GM12878 (cell line): ENCODE data around the gene PIK3R2. TPM values are rescaled to one million over a fixed set of nuclear protein-coding genes. Genes with fewer than 3 reads are reported as not detected.

Experiments
- ATAC-seq: fragments of 200-7000 bp; cut with Tn5 transposase; 3 replicates; pipeline ENCODE4 v1.9.1; 2020; ENCODE audit warnings: mild to moderate bottlenecking, moderate library complexity
- BruUV-seq: library from RNA; stranded (reverse); fragments of 400-500 nt; replicated peaks from 2 replicates; lab custom pipeline; 2021; lab: Mats Ljungman, UMichigan
- CTCF ChIA-PET: fragments of 300-600 bp; sonication (Branson Sonifier 250); formaldehyde crosslinking; extraction: SDS; loops from one replicate; lab custom pipeline; 2021; ENCODE audit warnings: inconsistent platforms; lab: Yijun Ruan, JAX
- POLR2A ChIA-PET: fragments of 350-600 bp; formaldehyde crosslinking; extraction: SDS; loops from one replicate; lab custom pipeline; 2021; ENCODE audit warnings: inconsistent platforms; lab: Charles Lee
- RAD21 ChIA-PET: fragments of 300-600 bp; sonication (Branson Sonifier 250); formaldehyde crosslinking; loops from one replicate; lab custom pipeline; 2023; ENCODE audit warnings: antibody characterized with exemption; ENCODE audit not compliant: unreplicated experiment; lab: Charles Lee
- SMC1A ChIA-PET: fragments of 300-600 bp; sonication (Branson Sonifier 250); formaldehyde crosslinking; loops from one replicate; lab custom pipeline; 2023; ENCODE audit not compliant: unreplicated experiment, uncharacterized antibody; lab: Charles Lee
- DNase-seq: peaks from one replicate; pipeline ENCODE4 v3.0.0-alpha.2; 2011; ENCODE audit warnings: low read depth, low spot score
- FAIRE-seq: peaks from 3 replicates; lab custom pipeline; 2011; peaks lifted over from hg19 to GRCh38; lab: Jason Lieb, UNC
- H2AFZ ChIP-seq: 2 replicates; pipeline ENCODE4 v1.6.0; 2011; ENCODE audit warnings: low read depth, low read length, control low read depth; ENCODE audit not compliant: control insufficient read depth
- H3K27ac ChIP-seq: 2 replicates; pipeline ENCODE4 v1.5.1; 2011; ENCODE audit warnings: control low read depth; ENCODE audit not compliant: control insufficient read depth, insufficient read depth
- H3K27me3 ChIP-seq, 2 experiments: replicated peaks in 1 of 2; 2 replicates each; pipeline versions ENCODE4 v1.6.0 to v1.6.1; 2011; ENCODE audit warnings: low read length in 1 of 2; ENCODE audit not compliant: control insufficient read depth in 2 of 2, insufficient read depth in 2 of 2
- H3K36me3 ChIP-seq, 2 experiments: 2 replicates each; pipeline ENCODE4 v1.5.1; 2011; ENCODE audit warnings: low read length in 1 of 2; ENCODE audit not compliant: control insufficient read depth in 2 of 2, insufficient read depth in 2 of 2
- H3K4me1 ChIP-seq: 2 replicates; pipeline ENCODE4 v1.6.1; 2011; ENCODE audit warnings: mild to moderate bottlenecking, low read length, moderate library complexity, mixed read lengths; ENCODE audit not compliant: control insufficient read depth, insufficient read depth
- H3K4me2 ChIP-seq: 2 replicates; pipeline ENCODE4 v1.6.0; 2011; ENCODE audit warnings: control low read depth; ENCODE audit not compliant: control insufficient read depth, insufficient read depth
- H3K4me3 ChIP-seq: fragments of 200-600 bp; sonication (generic); 2 replicates; pipeline ENCODE4 v1.5.1; 2016
- H3K79me2 ChIP-seq: 2 replicates; pipeline ENCODE4 v1.6.0; 2011; ENCODE audit warnings: low read length; ENCODE audit not compliant: control insufficient read depth, insufficient read depth
- H3K9ac ChIP-seq: 2 replicates; pipeline ENCODE4 v1.8.0; 2011; ENCODE audit warnings: low read length, control low read depth, mixed read lengths; ENCODE audit not compliant: control insufficient read depth, insufficient read depth
- H3K9me3 ChIP-seq: replicated peaks from 3 replicates; pipeline ENCODE4 v1.5.1; 2011; ENCODE audit warnings: mild to moderate bottlenecking, low read length; ENCODE audit not compliant: control insufficient read depth, insufficient read depth
- H4K20me1 ChIP-seq: 2 replicates; pipeline ENCODE4 v1.6.0; 2011; ENCODE audit not compliant: control insufficient read depth, insufficient read depth
- ATF2 ChIP-seq: IDR thresholded peaks from 2 replicates; pipeline ENCODE4 v1.6.1; 2012; ENCODE audit warnings: low read length, inconsistent platforms
- CHD4 ChIP-seq: fragments of 200-600 bp; sonication (generic); IDR thresholded peaks from 2 replicates; pipeline ENCODE4 v1.6.1; 2016; ENCODE audit warnings: mild to moderate bottlenecking
- DPF2 ChIP-seq: fragments of 450-650 bp; IDR thresholded peaks from 2 replicates; pipeline ENCODE4 v1.6.1; 2017; ENCODE audit warnings: mild to moderate bottlenecking
- FOXK2 ChIP-seq: fragments of 450-650 bp; IDR thresholded peaks from 2 replicates; pipeline ENCODE4 v1.6.1; 2017; ENCODE audit warnings: mild to moderate bottlenecking, moderate library complexity
- IKZF1 ChIP-seq: fragments of 450-650 bp; conservative IDR thresholded peaks from 2 replicates; pipeline ENCODE4 v1.6.1; 2017; ENCODE audit warnings: antibody characterized with exemption, mild to moderate bottlenecking
- IRF4 ChIP-seq: IDR thresholded peaks from 2 replicates; pipeline ENCODE4 v1.6.1; 2011; ENCODE audit warnings: low read depth, low read length
- KLF5 ChIP-seq: fragments of 450-650 bp; IDR thresholded peaks from 2 replicates; pipeline ENCODE4 v1.6.1; 2014; ENCODE audit warnings: mild to moderate bottlenecking; ENCODE audit not compliant: partially characterized antibody
- RAD21 ChIP-seq: IDR thresholded peaks from 2 replicates; pipeline ENCODE4 v1.6.1; 2011; ENCODE audit warnings: mild to moderate bottlenecking, low read depth, low read length, moderate library complexity; ENCODE audit not compliant: insufficient read depth
- SMARCA5 ChIP-seq: fragments of 450-650 bp; IDR thresholded peaks from 2 replicates; pipeline ENCODE4 v1.6.1; 2017; ENCODE audit warnings: mild to moderate bottlenecking
- TARDBP ChIP-seq: IDR thresholded peaks from 2 replicates; pipeline ENCODE4 v1.6.1; 2016; ENCODE audit warnings: borderline replicate concordance
- ZNF384 ChIP-seq: IDR thresholded peaks from 2 replicates; pipeline ENCODE4 v1.6.1; 2012; ENCODE audit warnings: low read depth, mild to moderate bottlenecking, low read length, improper control_type of control experiment, borderline replicate concordance
- WGBS: methylation state at CpG from one replicate; pipeline ENCODE4 v1.1.6; 2016; ENCODE audit warnings: low lambda C conversion rate; ENCODE audit not compliant: insufficient replicate concordance, insufficient coverage; ENCODE audit errors: missing lambda C conversion rate; 5-methylcytosine and 5-hydroxymethylcytosine counted together
- in situ Hi-C: fragments of 300-500 bp; cut with MboI; formaldehyde crosslinking; loops from 9 replicates; pipeline ENCODE4 v1.14.3; 2018; ENCODE audit warnings: mixed read lengths
- intact Hi-C: fragments of 100-400 bp; cut with micrococcal nuclease; formaldehyde crosslinking; loops from one replicate; pipeline ENCODE4 v1.14.2; 2022; ENCODE audit not compliant: unreplicated experiment
- polyA plus RNA-seq, 11 experiments: library from polyadenylated mRNA; depleted of rRNA in 4 of 11; unstranded in 6 of 11; stranded (reverse) in 5 of 11; fragments of >200 nt; fragmentation: Nextera tagmentation in 4 of 11; fragmentation: Illumina TruSeq in 1 of 11; extraction: Ambion mirVana in 4 of 11; extraction: Trizol in 1 of 11; gene quantifications; 1 replicate in 1 of 11; 2 replicates in 10 of 11; pipeline versions ENCODE4 v1.2.1 to v1.2.3, GENCODE V29; 2011 to 2016; ENCODE audit warnings: inconsistent platforms in 2 of 11, missing spikeins in 2 of 11, low read depth in 1 of 11
- total RNA-seq, 4 experiments: library from RNA; depleted of rRNA in 3 of 4; stranded (reverse); fragments of >200 nt in 3 of 4; fragmentation: Illumina TruSeq in 1 of 4; extraction: Trizol in 1 of 4; gene quantifications; 2 replicates each; pipeline versions ENCODE4 v1.2.1 to v1.2.3, GENCODE V29; 2013 to 2021
- TF ChIP-seq, protein P1 (sequence below): IDR thresholded peaks from 2 replicates; pipeline ENCODE4 v1.6.1; 2011; ENCODE audit warnings: low read depth, mild to moderate bottlenecking, low read length, moderate library complexity, borderline replicate concordance; ENCODE audit errors: extremely low read depth

PIK3R2 gene
- total and polyA plus RNA-seq, 10 of the 15 experiments (the other 5 are each of a cell fraction or from before 2014, with no cell fraction given) = 0.26 to 22.6 (median 2.5) TPM

GRCh38 chr19:18122424-18122823, 30.5 kb upstream of the PIK3R2 start:
- ATAC-seq = no peak
- H3K4me2 ChIP-seq = no peak overlapping the region

More at GRCh38 chr19:18122424-18122823, 30.5 kb upstream of the PIK3R2 start:
- DNase-seq (no peak), FAIRE-seq (no peak)
- Histone ChIP-seq H3K27me3 (no peaks in the 10 kb centered on the region), H3K79me2 (peaks cover 21% of the 10 kb centered on the region), H3K9ac (no peak overlapping the region), H3K27ac (no peak overlapping the region), H4K20me1 (no peaks in the 10 kb centered on the region; the same call in 1 of the 2 replicates), H3K36me3 (peaks cover 14 to 26% of the 10 kb centered on the region in 2 experiments; a peak in 3 of 4 replicates), H3K4me3 (no peak overlapping the region), H3K9me3 (no peaks in the 10 kb centered on the region), H3K4me1 (peaks cover 24% of the 10 kb centered on the region), H2AFZ (no peak overlapping the region)
- ChIA-PET SMC1A (no interaction called here), POLR2A (interaction anchor here (0.6 kb wide), 1 partner anchor 60 kb away, joined by 4 read pairs; no protein-coding TSS in a partner anchor), CTCF (no interaction called here), RAD21 (interaction anchor here (0.6 kb wide), 1 partner anchor 122 kb away, joined by 3 read pairs; no protein-coding TSS in a partner anchor)
- WGBS = 93% methylated on average over 7 of the region's 7 CpGs
- intact Hi-C loops = no loop called here
- in situ Hi-C loops = no loop called here
- TF ChIP-seq, protein P1, sequence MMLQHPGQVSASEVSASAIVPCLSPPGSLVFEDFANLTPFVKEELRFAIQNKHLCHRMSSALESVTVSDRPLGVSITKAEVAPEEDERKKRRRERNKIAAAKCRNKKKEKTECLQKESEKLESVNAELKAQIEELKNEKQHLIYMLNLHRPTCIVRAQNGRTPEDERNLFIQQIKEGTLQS = no peak
- no peak for TF ChIP-seq TARDBP
- TF ChIP-seq IKZF1 = no peak
- TF ChIP-seq KLF5 = no peak
- TF ChIP-seq RAD21 = no peak
- no peak for TF ChIP-seq IRF4
- no peak for TF ChIP-seq SMARCA5
- TF ChIP-seq ZNF384 = no peak
- TF ChIP-seq ATF2 = no peak
- no peak for TF ChIP-seq CHD4
- TF ChIP-seq FOXK2 = no peak
- TF ChIP-seq DPF2 = no peak
- BruUV-seq = no TSS peak
